ENCODE measurements around the gene FGFBP2.
"Not testable (repeated sequence)": the region's sequence is repeated elsewhere in the genome, so short reads cannot be mapped to it uniquely, and the experiment has no call there.

FGFBP2 gene

DNA sequence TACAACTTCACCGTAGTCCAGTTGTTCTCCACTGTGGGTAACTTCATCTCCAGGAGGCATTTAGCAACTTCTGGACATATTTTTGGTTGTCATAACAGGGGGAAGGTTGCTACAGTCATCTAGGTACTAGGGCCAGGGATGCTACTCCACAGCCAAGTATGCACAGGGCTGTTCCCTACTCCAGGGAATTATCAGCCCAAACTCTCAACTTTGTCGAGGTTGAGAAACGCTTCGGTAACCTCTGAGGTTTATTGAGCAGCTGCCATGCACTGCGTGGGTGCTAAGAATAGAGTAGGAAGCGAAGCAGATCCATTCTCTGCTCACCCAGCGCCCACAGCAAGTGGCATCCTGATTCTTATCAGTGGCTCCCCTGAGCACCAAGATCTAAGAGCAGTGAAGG, 32.7 kb downstream of the FGFBP2 start:
- no peak for DNase-seq (ENCODE audit: low read depth in 2 of 2)

DNA sequence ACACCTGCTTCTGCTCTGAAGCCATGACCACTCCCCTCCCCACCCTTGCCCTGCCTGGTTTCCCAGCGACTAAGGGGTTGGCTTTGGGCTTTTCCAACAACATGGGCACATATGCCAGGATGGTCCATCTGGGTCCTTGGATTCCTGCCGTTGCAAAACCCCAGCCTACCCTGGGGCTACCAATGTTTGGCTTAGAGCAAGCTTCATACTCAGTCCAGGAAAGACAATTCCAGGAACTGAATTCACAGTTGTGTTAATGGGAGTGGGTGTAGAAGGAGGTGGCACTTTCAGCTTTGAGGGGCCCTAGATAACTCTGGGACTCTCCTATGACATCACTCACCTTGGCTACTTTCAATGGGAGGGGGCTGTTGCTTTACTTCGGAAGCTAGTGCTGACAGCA, 33.4 kb downstream of the FGFBP2 start:
- DNase-seq (ENCODE audit: low read depth in 2 of 2), result no peak

DNA sequence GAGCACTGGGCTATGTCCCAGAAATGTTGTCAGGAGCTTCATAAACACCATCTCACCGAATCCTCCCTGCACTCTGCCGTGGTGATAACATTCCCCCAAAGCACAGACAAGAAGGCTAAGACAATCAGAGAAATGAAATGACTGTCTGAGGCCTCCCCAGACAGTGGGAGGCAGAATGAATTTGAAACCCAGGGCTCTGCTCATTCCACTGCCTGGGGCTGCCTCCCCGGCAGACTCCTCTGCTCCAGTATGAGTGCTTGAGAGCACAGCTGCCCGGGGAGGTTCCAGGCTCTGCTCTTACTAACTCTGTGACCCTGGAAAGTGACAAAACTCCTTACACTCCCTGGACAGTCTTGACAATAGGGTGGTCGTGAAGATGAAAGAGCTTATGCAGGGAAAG, 34.1 kb downstream of the FGFBP2 start:
- no peak for DNase-seq (ENCODE audit: low read depth in 2 of 2)

DNA sequence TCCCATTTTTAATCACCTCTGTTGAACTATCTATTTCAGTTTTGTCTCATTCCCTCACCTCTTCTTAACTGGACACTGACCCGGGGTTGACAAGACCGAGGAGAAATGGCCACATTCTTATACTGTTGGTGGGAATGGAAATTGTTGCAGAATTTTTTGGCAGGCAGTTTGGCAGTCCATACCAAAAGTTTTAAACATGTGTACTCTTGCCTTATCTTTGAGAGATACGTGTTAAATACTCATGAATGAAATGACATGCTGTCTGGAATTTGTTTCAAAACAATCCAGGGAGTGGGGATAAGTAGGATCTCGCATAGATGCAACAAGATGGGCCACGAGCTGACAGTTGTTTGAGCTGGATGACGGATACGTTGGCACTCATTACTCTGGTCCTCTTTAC, 36.5 kb downstream of the FGFBP2 start:
- DNase-seq (ENCODE audit: low read depth in 2 of 2), result no peak

DNA sequence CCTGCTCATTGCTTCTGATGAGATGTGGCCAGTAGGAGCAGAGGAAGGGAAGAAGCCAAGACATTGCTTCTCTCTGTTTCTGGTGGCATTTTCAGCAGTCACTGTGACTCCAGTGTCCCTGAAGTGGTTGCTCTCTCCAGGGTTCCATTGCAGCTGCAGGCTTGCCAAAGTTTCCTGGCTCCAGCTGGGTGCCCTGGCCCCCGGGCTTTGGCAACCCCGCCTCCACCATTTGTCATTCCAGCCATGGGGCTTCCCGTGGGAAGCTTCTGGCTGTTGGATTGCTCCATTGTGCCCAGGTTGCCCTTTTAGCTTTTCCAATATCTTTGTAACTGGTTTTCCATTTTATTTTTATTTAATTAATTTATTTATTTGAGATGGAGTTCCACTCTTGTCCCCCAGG, 37.1 kb downstream of the FGFBP2 start:
- DNase-seq (ENCODE audit: low read depth in 2 of 2), result no peak

DNA sequence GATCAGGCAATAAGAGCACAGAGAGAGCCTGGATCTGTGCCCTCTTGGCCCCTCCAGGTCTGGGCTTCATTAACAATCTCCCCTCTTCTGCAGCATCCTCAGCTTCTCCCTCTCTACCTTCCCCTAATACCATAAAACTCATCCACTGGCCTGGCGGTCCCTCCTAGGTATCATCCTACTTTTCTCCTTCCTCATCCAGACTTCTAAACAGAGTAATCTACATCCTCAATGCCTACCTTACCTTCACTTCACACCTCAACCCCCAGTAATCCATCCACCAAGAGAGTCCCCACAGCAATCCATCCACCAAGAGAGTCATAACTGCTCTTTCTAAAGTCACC, 41.4 kb downstream of the FGFBP2 start:
- no peak for DNase-seq (ENCODE audit: low read depth in 2 of 2)

DNA sequence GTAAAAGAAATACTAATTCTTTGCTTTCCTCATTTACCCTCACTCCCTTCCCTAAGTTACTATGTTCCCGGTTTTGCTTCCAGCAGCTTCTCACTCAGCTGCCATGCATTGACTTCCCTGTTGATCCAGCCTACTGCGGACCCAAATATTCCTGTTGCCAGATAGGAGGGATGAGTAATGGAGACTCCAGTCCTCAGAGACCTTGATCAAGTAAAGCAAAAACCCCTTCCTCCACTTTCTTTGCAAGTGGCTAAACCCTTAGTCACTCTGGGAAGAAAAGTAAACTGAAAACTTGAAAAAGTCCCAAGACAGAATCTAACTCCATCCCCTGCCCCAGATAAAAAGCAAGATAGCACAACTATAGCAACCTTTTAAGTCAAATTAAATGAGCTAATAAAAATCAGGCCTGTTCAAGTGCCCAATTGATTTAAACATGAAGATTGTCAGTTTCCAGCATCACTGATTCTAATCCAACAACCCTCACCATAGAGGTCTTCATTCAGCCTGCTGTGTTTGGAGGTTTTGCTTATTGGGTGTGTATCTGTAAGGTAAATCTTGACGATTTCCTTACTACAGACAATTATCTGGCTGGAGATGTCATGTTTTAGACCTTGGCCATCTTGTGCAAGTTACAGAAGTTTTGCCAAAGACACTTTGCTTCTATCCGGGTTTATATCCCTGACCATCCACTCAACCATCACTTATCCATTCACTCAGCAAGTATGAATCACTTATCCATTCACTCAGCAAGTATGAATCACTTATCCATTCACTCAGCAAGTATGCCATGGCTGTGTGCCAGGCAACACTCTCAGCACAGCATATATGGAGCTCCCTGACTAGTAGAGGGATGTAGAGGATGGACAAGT, 42.0 kb downstream of the FGFBP2 start:
- no peak for DNase-seq (ENCODE audit: low read depth in 2 of 2)

DNA sequence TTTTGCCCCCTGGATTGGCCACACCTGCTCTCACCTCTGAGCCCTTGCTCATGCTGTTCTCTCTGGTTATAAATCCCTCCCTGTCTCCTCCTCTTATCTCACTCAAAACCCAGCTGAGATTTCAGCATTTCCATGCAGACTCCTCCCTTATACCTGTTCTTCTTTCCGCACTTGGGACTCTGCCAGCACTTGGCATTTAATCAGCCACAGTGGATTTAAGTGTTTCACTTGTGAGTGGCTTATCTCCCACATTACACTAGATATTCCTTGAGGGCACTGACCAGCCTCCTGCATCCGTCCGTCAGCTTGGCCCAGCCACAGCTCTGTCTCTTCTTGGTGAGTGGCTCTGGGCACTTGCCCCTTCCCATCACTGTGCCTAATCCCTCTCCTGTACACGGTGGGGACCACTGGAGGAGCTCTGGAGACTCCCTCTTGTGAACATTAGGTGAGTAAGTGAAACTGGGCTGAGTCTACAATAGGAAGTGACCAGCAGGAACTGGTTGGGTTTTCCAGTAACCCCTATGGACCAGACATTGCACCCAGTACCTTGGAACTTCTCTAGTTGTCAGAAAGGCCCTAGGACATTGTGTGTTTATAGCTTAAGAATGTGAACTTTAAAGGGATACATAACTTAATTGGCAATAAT, 44.4 kb downstream of the FGFBP2 start:
- DNase-seq (ENCODE audit: low read depth in 2 of 2), result no peak

DNA sequence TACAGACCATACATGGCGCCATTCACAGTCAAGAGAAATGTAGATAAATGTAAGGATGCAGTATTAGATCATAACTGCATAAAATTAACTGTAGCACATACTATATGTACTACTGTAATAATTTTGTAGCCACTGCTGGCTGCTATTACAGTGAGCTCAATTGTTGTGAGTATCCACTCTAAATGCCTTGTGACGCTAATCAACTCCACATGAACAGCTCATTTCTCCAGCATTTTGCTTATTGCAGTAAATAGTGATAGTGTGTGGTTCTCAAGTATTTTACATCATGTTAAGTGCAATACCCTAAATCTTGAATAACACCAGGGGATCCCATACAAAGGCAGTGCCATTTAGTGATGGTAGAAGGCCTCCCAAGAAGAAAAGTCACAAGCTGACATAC, 45.7 kb downstream of the FGFBP2 start:
- DNase-seq (ENCODE audit: low read depth in 2 of 2), result no peak

DNA sequence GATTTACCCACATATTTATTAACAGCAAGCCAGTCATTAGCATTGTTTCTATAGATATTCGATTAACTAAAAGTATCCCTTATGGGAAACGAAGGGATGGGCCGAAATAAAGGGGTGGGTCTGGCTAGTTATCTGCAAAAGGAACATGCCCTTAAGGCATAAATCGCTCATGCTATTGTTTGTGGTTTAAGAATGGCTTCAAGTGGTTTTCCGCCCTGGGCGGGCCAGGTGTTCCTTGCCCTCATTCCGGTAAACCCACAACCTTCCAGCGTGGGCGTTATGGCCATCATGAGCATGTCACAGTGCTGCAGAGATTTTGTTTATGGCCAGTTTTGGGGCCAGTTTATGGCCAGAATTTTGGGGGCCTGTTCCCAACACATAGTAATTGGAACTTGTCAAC, 46.6 kb downstream of the FGFBP2 start:
- DNase-seq (ENCODE audit: low read depth in 2 of 2), result not testable (repeated sequence)

DNA sequence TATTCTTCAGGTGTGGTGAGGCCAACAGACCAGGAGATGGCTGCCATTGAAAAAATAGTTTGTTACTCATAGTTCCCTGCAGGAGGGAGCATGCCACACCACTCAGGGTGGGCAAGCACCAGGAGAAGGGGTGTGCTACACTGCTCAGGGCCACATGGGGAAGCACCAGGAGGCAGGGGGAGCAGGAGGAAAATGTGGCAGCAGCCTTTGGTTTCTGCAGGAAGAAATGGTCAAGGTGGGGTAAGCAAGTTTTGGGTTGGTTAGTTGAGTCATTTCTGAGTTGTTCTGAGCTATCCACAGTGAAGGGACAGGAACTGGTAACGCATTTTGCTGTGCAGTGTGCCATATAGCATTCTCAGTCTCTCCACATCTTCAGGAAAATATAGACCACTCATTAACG, 48.2 kb downstream of the FGFBP2 start:
- DNase-seq (ENCODE audit: low read depth in 2 of 2), result no peak

DNA sequence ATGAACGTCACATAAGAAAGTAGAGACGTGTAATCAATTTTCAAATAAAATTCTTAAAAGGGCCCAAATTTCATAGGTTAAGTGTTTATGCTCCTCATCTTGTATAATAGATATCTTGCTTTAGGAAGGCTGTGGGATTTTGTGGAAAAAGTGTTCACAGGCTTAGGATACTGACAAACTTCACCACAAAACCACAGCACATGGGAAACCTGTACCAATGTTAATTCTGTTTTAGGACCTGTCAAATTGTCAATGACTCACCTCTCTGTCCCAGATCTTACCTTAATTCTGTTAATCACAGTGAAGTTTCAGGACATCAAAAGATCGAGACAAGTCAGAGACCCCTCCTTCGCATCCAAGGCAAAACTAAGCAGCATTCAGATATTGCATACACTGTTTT, 48.7 kb downstream of the FGFBP2 start:
- DNase-seq (ENCODE audit: low read depth in 2 of 2), result no peak

DNA sequence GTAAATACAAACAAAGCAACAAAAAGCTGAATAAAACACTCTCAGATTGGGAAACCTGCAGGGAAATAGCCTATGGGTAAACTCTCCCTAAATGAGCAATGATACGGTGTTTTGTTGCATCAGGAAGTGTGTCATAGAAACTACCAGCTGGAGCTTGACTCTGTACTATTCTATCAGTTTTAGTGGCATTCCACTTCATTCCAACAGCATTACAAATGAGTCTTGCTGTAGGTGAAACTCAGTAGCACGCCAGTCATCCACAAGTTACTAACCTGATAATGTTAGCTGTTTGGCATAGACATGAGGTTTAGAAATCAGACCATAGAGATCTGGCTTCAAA, 49.4 kb downstream of the FGFBP2 start:
- DNase-seq (ENCODE audit: low read depth in 2 of 2), result no peak

DNA sequence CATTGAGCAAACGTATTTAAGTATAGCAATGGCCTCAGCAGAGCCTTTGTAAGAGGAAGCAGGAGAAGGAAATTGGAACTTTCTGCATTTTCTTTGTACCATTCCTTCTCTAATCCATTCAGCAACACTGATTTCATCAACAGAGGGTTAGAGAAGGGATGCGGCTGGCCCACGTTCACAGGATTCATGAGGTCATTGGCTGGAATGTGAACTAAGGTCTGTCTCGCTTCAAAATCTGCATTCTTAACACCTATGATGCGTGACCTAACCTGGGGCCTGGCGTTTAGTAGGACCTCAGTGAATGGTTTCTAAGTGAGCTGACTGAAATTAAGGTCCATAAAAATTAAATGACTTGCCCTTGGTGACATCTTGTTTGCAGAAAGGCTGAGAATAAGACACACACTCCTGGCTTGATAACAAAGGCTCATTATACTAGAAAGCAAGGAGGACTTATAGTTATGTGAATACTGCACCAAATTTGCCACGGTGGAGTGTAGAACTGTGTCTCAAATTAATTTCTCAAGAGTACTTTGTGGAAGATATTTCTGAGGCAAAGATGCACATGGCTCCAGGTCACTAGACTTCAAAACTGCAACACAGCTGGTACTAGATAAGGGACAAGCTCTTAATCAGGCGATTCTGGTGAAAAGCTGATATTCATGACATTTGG, 49.9 kb downstream of the FGFBP2 start:
- DNase-seq (ENCODE audit: low read depth in 2 of 2), result no peak

DNA sequence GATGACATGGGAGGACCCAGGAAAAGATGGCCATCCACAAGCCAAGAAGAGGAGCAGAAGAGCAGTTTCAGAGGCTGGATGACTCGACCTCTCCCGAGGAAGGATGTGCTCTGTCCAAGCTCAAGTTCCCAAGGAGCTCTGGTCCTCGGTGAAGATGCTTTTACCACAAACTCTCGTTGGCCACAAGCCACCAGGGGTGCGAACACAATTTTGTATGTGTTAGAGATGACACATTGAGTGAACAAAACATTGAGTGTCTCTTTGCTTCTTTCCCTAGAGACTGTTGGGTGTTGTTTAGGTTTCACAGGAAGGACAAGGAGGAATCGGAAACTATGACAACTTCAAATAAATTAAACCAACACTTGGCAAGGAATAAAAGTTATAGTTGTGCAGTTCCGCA, 50.7 kb downstream of the FGFBP2 start:
- DNase-seq (ENCODE audit: low read depth in 2 of 2), result no peak
